ENCODE data around the gene KRT37.
"Not testable (repeated sequence)": the region's sequence is repeated elsewhere in the genome, so short reads cannot be mapped to it uniquely, and the experiment has no call there.

DNA sequence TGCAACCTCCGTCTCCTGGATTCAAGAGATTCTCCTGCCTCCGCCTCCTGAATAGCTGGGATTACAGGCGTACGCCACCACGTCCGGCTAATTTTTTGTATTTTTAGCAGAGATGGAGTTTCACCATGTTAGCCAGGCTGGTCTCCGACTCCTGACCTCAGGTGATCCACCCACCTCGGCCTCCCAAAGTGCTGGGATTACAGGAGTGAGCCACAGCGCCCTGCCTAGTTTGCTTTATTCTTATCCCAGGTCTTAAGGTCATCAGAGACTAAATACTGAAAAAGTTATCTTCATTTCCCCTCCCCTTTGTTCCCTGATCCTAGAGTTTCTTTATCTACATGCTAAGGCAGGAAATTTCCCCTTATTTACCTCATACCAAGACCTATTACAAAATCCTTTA lies 6.0 kb upstream of the KRT37 start:
- TF ChIP-seq, protein P1, sequence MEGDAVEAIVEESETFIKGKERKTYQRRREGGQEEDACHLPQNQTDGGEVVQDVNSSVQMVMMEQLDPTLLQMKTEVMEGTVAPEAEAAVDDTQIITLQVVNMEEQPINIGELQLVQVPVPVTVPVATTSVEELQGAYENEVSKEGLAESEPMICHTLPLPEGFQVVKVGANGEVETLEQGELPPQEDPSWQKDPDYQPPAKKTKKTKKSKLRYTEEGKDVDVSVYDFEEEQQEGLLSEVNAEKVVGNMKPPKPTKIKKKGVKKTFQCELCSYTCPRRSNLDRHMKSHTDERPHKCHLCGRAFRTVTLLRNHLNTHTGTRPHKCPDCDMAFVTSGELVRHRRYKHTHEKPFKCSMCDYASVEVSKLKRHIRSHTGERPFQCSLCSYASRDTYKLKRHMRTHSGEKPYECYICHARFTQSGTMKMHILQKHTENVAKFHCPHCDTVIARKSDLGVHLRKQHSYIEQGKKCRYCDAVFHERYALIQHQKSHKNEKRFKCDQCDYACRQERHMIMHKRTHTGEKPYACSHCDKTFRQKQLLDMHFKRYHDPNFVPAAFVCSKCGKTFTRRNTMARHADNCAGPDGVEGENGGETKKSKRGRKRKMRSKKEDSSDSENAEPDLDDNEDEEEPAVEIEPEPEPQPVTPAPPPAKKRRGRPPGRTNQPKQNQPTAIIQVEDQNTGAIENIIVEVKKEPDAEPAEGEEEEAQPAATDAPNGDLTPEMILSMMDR (IDR thresholded peaks at IDR 0.05) = not testable (repeated sequence)
- not testable (repeated sequence) for TF ChIP-seq POLR2A (IDR thresholded peaks at IDR 0.05)
